Lower leg skin (tissue), 4 donors: ENCODE data around the gene SPINK7. TPM values are rescaled to one million over a fixed set of nuclear protein-coding genes. Genes with fewer than 3 reads are reported as not detected.
A peak's percentile ranks its signal among the peaks of the same experiment; 100 is the strongest.

ENCODE experiments used
- DNase-seq, 2 donors: peaks; one replicate each; pipeline ENCODE4 v3.0.0-alpha.2; 2019; ENCODE audit warnings: low spot score in 2 of 2
- H3K4me3 ChIP-seq: fragments of 200-600 bp; sonication (generic); 2 replicates; pipeline ENCODE4 v1.5.1; 2017; ENCODE audit warnings: mild to moderate bottlenecking, low read depth; ENCODE audit not compliant: poor library complexity, severe bottlenecking
- CTCF ChIP-seq, 3 donors: fragments of 450-650 bp; IDR thresholded peaks; one replicate each; pipeline ENCODE4 v1.5.1; 2016; ENCODE audit warnings: antibody characterized with exemption in 3 of 3, mild to moderate bottlenecking in 3 of 3, moderate library complexity in 2 of 3
- POLR2A ChIP-seq, 2 donors: fragments of 450-650 bp; IDR thresholded peaks; one replicate each; pipeline ENCODE4 v1.6.1; 2016 to 2017; ENCODE audit warnings: antibody characterized with exemption in 2 of 2, mild to moderate bottlenecking in 1 of 2, moderate library complexity in 1 of 2
- WGBS, 2 donors: methylation state at CpG; one replicate each; pipeline ENCODE4 v1.1.5; 2018; 5-methylcytosine and 5-hydroxymethylcytosine counted together
- intact Hi-C: fragments of 100-400 bp; cut with DNase I; formaldehyde crosslinking; loops from one replicate; pipeline ENCODE4 v1.15.0; 2023; ENCODE audit warnings: low total_unique reads
- total RNA-seq, 4 donors: library from RNA; depleted of rRNA; stranded (reverse); fragments of >200 nt; gene quantifications; one replicate each; pipeline ENCODE4 v1.1.0, GENCODE V29; 2016

SPINK7 gene
- total RNA-seq, 4 donors from 2014 or later, result 8.2 to 44.1 (median 27.3) TPM

- TF ChIP-seq CTCF (IDR thresholded peaks at IDR 0.05) (no peak), POLR2A (IDR thresholded peaks at IDR 0.05) (no peak)
- no peak for DNase-seq
- 83 to 88% methylated on average over 2 of the region's 2 CpGs for WGBS, 2 donors
- intact Hi-C loops, result no loop called here
- H3K4me3 ChIP-seq, result no peak overlapping the region
Measured at GRCh38 chr5:148342371-148343045, 30.3 kb downstream of the SPINK7 start.

GRCh38 chr5:148343046-148343407 is 30.8 kb downstream of the SPINK7 start:
- TF ChIP-seq POLR2A (IDR thresholded peaks at IDR 0.05) (no peak), CTCF (IDR thresholded peaks at IDR 0.05) (no peak)
- H3K4me3 ChIP-seq, result no peak overlapping the region
- intact Hi-C loops, result no loop called here
- WGBS, 2 donors, result 48 to 61% methylated on average over 2 of the region's 2 CpGs
- DNase-seq, result peak in 1 of 2 donors; percentile 16

- no peak for TF ChIP-seq CTCF (IDR thresholded peaks at IDR 0.05)
- no peak for TF ChIP-seq POLR2A (IDR thresholded peaks at IDR 0.05)
- intact Hi-C loops, result no loop called here
- DNase-seq, result no peak
- 61 to 69% methylated on average over 7 of the region's 7 CpGs for WGBS, 2 donors
- no peak overlapping the region for H3K4me3 ChIP-seq
Measured at GRCh38 chr5:148343603-148344487, 31.6 kb downstream of the SPINK7 start.

GRCh38 chr5:148347706-148348105 is 35.5 kb downstream of the SPINK7 start:
- H3K4me3 ChIP-seq, result no peak overlapping the region
- no peak for DNase-seq
- TF ChIP-seq POLR2A (IDR thresholded peaks at IDR 0.05) (no peak), CTCF (IDR thresholded peaks at IDR 0.05) (no peak)
- intact Hi-C loops, result no loop called here
- 45 to 51% methylated on average over 1 of the region's 1 CpG for WGBS, 2 donors

- no peak overlapping the region for H3K4me3 ChIP-seq
- DNase-seq, result no peak
- intact Hi-C loops, result no loop called here
- WGBS, 2 donors, result 91 to 98% methylated on average over 1 of the region's 1 CpG
- TF ChIP-seq CTCF (IDR thresholded peaks at IDR 0.05), result no peak
- no peak for TF ChIP-seq POLR2A (IDR thresholded peaks at IDR 0.05)
Measured at GRCh38 chr5:148352696-148353095, 40.5 kb downstream of the SPINK7 start.
